Thyroid gland (tissue), 4 donors: Measurements from ENCODE around the gene ALDH1A2.

ENCODE experiments used
- POLR2A ChIP-seq, 2 donors: fragments of 450-650 bp; IDR thresholded peaks; one replicate each; pipeline ENCODE4 v1.6.1; 2017; ENCODE audit warnings: antibody characterized with exemption in 2 of 2, mild to moderate bottlenecking in 2 of 2, moderate library complexity in 1 of 2
- TF ChIP-seq, protein P1 (sequence below), 6 experiments: fragments of 200-600 bp in 3 of 6; fragments of 450-650 bp in 3 of 6; sonication (generic) in 3 of 6; IDR thresholded peaks; one replicate each; pipeline ENCODE4 v1.5.1; 2016 to 2019; ENCODE audit warnings: antibody characterized with exemption in 6 of 6, mild to moderate bottlenecking in 2 of 6, inconsistent platforms in 1 of 6, moderate library complexity in 1 of 6

- TF ChIP-seq, protein P1, sequence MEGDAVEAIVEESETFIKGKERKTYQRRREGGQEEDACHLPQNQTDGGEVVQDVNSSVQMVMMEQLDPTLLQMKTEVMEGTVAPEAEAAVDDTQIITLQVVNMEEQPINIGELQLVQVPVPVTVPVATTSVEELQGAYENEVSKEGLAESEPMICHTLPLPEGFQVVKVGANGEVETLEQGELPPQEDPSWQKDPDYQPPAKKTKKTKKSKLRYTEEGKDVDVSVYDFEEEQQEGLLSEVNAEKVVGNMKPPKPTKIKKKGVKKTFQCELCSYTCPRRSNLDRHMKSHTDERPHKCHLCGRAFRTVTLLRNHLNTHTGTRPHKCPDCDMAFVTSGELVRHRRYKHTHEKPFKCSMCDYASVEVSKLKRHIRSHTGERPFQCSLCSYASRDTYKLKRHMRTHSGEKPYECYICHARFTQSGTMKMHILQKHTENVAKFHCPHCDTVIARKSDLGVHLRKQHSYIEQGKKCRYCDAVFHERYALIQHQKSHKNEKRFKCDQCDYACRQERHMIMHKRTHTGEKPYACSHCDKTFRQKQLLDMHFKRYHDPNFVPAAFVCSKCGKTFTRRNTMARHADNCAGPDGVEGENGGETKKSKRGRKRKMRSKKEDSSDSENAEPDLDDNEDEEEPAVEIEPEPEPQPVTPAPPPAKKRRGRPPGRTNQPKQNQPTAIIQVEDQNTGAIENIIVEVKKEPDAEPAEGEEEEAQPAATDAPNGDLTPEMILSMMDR (IDR thresholded peaks at IDR 0.05), result no peak
- TF ChIP-seq POLR2A (IDR thresholded peaks at IDR 0.05), result no peak
Measured at GRCh38 chr15:57911247-57911646, 154.3 kb downstream of the ALDH1A2 start.
